GM23248 (cell line): ENCODE data around the gene STARD3. TPM values are rescaled to one million over a fixed set of nuclear protein-coding genes. Genes with fewer than 3 reads are reported as not detected.

ENCODE experiments used
- DNase-seq: peaks from one replicate; pipeline ENCODE4 v3.0.0-alpha.2; 2015
- H2AFZ ChIP-seq: fragments of 200-600 bp; sonication (generic); 2 replicates; pipeline ENCODE4 v1.6.1; 2016; ENCODE audit warnings: antibody characterized with exemption
- H3F3A ChIP-seq: fragments of 200-600 bp; sonication (generic); 2 replicates; pipeline ENCODE4 v1.6.1; 2016; ENCODE audit warnings: mild to moderate bottlenecking, antibody characterized with exemption, mixed run types; ENCODE audit not compliant: insufficient read depth
- H3K27ac ChIP-seq: fragments of 200-600 bp; sonication (generic); 2 replicates; pipeline ENCODE4 v1.5.1; 2016; ENCODE audit warnings: mild to moderate bottlenecking
- H3K27me3 ChIP-seq: fragments of 200-600 bp; sonication (generic); replicated peaks from 2 replicates; pipeline ENCODE4 v1.6.1; 2016; ENCODE audit warnings: mild to moderate bottlenecking; ENCODE audit not compliant: insufficient read depth
- H3K36me3 ChIP-seq: fragments of 200-600 bp; sonication (generic); 2 replicates; pipeline ENCODE4 v1.6.1; 2016; ENCODE audit warnings: low read depth, mild to moderate bottlenecking
- H3K4me1 ChIP-seq: fragments of 200-600 bp; sonication (generic); 2 replicates; pipeline ENCODE4 v1.6.1; 2016; ENCODE audit warnings: mild to moderate bottlenecking; ENCODE audit not compliant: insufficient read depth
- H3K4me2 ChIP-seq: fragments of 200-600 bp; sonication (generic); one replicate; pipeline ENCODE4 v1.6.1; 2016; ENCODE audit warnings: mild to moderate bottlenecking; ENCODE audit not compliant: unreplicated experiment
- H3K4me3 ChIP-seq: fragments of 200-600 bp; sonication (generic); 2 replicates; pipeline ENCODE4 v1.5.1; 2016; ENCODE audit warnings: mild to moderate bottlenecking
- H3K79me2 ChIP-seq: fragments of 200-600 bp; sonication (generic); 2 replicates; pipeline ENCODE4 v1.6.1; 2016; ENCODE audit warnings: mild to moderate bottlenecking; ENCODE audit not compliant: insufficient read depth
- H3K9ac ChIP-seq: fragments of 200-600 bp; sonication (generic); 2 replicates; pipeline ENCODE4 v1.6.1; 2016; ENCODE audit warnings: mild to moderate bottlenecking
- H3K9me2 ChIP-seq: fragments of 200-600 bp; sonication (generic); 2 replicates; pipeline ENCODE4 v1.6.1; 2016; ENCODE audit warnings: mixed run types, mild to moderate bottlenecking, moderate library complexity; ENCODE audit not compliant: insufficient read depth
- H3K9me3 ChIP-seq: fragments of 200-600 bp; sonication (generic); one replicate; pipeline ENCODE4 v1.6.1; 2017; ENCODE audit warnings: low read depth
- H4K20me1 ChIP-seq: fragments of 200-600 bp; sonication (generic); 2 replicates; pipeline ENCODE4 v1.6.0; 2016; ENCODE audit not compliant: insufficient read depth
- EZH2 ChIP-seq: fragments of 200-600 bp; sonication (generic); IDR thresholded peaks from 2 replicates; pipeline ENCODE4 v1.6.1; 2018; ENCODE audit warnings: antibody characterized with exemption, mild to moderate bottlenecking; ENCODE audit not compliant: insufficient read depth, poor library complexity, severe bottlenecking
- EZH2phosphoT487 ChIP-seq: fragments of 200-600 bp; sonication (generic); IDR thresholded peaks from 2 replicates; pipeline ENCODE4 v1.6.1; 2018; ENCODE audit warnings: antibody characterized with exemption, moderate library complexity, mild to moderate bottlenecking, low read depth; ENCODE audit not compliant: insufficient read depth
- WGBS, 2 experiments: methylation state at CpG; one replicate each; pipeline ENCODE4 v1.1.6; 2015 to 2017; ENCODE audit warnings: low lambda C conversion rate in 2 of 2, low coverage in 1 of 2; ENCODE audit errors: missing lambda C conversion rate in 2 of 2; 5-methylcytosine and 5-hydroxymethylcytosine counted together
- in situ Hi-C: fragments of 300-500 bp; cut with MboI; formaldehyde crosslinking; loops from 2 replicates; pipeline ENCODE4 v1.15.0; 2020
- polyA plus RNA-seq: library from polyadenylated mRNA; unstranded; fragments of >200 nt; fragmentation: Nextera tagmentation; extraction: Ambion mirVana; gene quantifications from 2 replicates; pipeline ENCODE4 v1.2.1, GENCODE V29; 2016
- total RNA-seq: library from RNA; depleted of rRNA; stranded (reverse); fragments of >200 nt; shearing (Covaris generic); gene quantifications from 2 replicates; pipeline ENCODE4 v1.2.3, GENCODE V29; 2014

STARD3 gene
- total and polyA plus RNA-seq, 2 experiments from 2014 or later = 32.3 to 41.0 TPM

DNA sequence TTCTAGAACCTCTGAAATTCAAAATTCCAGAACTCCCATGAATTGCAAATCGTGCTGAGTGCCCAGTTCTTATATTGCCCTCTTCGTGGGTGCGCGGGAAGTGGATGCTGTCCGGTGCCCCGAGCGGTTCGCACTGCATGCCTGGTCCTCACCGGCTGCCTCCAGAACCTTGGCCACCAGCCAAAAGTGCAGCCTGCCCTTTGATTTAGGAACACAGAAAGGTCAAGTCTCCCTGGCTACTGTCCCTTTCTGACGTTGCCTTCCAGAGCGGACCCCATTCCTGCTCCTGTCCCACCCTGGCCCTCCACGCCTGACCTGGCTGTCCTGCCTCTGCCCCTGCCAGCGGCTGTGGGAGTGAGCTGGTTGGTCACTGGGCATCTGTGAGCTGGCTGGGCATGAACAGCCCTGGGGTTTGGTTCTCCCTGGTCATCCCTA lies 38.9 kb upstream of the STARD3 start:
- no peaks in the 10 kb centered on the region for H3K79me2 ChIP-seq
- H3K9me2 ChIP-seq = no peaks in the 10 kb centered on the region
- in situ Hi-C loops = no loop called here
- TF ChIP-seq EZH2phosphoT487 (no peak; the same call in 1 of the 2 replicates), EZH2 (no peak)
- no peak for DNase-seq
- no peaks in the 10 kb centered on the region for H3K36me3 ChIP-seq
- H3K4me1 ChIP-seq = no peaks in the 10 kb centered on the region
- H3F3A ChIP-seq = no peaks in the 10 kb centered on the region
- 10 to 12% methylated on average over 13 of the region's 13 CpGs for WGBS, 2 experiments
- peaks cover 83% of the 10 kb centered on the region for H3K27me3 ChIP-seq
- no peaks in the 10 kb centered on the region for H3K9me3 ChIP-seq
- H3K27ac ChIP-seq = no peak overlapping the region
- H2AFZ ChIP-seq = no peak overlapping the region
- H3K4me2 ChIP-seq = no peak overlapping the region
- no peaks in the 10 kb centered on the region for H4K20me1 ChIP-seq
- no peak overlapping the region for H3K4me3 ChIP-seq
- H3K9ac ChIP-seq = no peak overlapping the region

DNA sequence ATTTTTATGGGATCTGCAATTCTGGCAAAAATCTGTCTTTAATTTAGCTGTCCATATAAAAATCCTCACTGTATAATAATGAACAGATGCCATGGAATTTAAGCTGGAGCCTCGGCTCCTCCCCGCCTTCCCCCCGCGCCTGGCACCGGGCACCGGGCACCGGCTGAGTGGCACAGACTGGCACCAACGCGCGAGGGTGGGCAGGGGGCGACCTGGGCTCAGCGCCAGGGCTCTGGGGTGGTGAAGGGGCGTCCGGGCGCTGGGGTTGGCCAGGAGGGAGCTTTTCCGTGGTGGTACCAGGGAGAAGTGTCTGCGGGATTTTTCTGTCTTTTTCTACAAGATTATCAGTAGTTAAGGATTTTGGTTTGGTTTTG lies 38.3 kb upstream of the STARD3 start:
- peaks cover 89% of the 10 kb centered on the region for H3K27me3 ChIP-seq
- no peak overlapping the region for H2AFZ ChIP-seq
- no peaks in the 10 kb centered on the region for H3K4me1 ChIP-seq
- peak; percentile 93 for TF ChIP-seq EZH2
- no peak; the same call in 1 of the 2 replicates for TF ChIP-seq EZH2phosphoT487
- no peaks in the 10 kb centered on the region for H3F3A ChIP-seq
- in situ Hi-C loops = no loop called here
- H3K36me3 ChIP-seq = no peaks in the 10 kb centered on the region
- no peak overlapping the region for H3K4me3 ChIP-seq
- WGBS, 2 experiments = 1 to 2% methylated on average over 17 of the region's 17 CpGs
- no peaks in the 10 kb centered on the region for H3K79me2 ChIP-seq
- no peaks in the 10 kb centered on the region for H4K20me1 ChIP-seq
- H3K9me2 ChIP-seq = no peaks in the 10 kb centered on the region
- no peak for DNase-seq
- H3K9me3 ChIP-seq = no peaks in the 10 kb centered on the region
- no peak overlapping the region for H3K27ac ChIP-seq
- no peak overlapping the region for H3K4me2 ChIP-seq
- no peak overlapping the region for H3K9ac ChIP-seq

DNA sequence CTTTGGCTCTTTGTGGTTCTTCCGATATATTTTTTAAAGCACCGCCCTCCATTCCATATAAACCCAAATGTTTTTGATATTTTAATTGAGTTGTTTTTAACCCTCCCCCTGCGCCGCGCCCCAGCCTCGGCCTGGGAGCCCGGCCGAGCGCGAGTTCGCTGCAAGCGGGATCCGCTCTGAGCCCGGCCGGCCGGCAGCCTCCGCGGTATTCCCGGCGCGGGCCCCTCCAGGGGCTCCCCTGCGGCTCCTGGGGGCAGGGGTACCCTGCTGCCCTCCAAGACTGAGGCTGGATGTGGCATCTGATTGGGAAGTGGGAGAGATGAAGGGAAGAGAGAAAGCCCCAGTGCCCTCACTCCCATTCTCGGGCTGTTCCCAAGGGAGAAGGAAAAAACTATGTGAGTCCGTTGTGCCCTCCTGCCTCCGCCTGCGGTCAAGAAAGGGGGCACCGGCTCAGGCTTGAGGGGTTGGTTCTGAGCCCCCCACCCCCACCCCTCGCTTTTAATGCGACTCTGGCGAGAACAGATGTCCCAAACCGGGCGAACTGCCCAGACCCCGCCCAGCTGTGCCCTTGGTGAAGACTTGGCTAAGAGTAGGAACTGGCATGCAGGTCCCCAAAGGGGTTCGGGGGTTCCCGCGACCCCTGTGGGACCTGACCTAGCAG lies 37.8 kb upstream of the STARD3 start:
- Histone ChIP-seq H4K20me1 (no peaks in the 10 kb centered on the region), H3K9me3 (no peaks in the 10 kb centered on the region), H3K4me1 (no peaks in the 10 kb centered on the region), H3K79me2 (no peaks in the 10 kb centered on the region), H3K36me3 (no peaks in the 10 kb centered on the region), H3F3A (no peaks in the 10 kb centered on the region), H2AFZ (no peak overlapping the region), H3K4me3 (no peak overlapping the region), H3K27ac (no peak overlapping the region), H3K4me2 (no peak overlapping the region), H3K27me3 (peaks cover 93% of the 10 kb centered on the region), H3K9me2 (no peaks in the 10 kb centered on the region), H3K9ac (no peak overlapping the region)
- WGBS, 2 experiments = 10 to 11% methylated on average over 36 of the region's 36 CpGs
- DNase-seq = no peak
- TF ChIP-seq EZH2 (peak; percentile 64), EZH2phosphoT487 (peak; percentile 57; the same call in 1 of the 2 replicates)
- in situ Hi-C loops = no loop called here

DNA sequence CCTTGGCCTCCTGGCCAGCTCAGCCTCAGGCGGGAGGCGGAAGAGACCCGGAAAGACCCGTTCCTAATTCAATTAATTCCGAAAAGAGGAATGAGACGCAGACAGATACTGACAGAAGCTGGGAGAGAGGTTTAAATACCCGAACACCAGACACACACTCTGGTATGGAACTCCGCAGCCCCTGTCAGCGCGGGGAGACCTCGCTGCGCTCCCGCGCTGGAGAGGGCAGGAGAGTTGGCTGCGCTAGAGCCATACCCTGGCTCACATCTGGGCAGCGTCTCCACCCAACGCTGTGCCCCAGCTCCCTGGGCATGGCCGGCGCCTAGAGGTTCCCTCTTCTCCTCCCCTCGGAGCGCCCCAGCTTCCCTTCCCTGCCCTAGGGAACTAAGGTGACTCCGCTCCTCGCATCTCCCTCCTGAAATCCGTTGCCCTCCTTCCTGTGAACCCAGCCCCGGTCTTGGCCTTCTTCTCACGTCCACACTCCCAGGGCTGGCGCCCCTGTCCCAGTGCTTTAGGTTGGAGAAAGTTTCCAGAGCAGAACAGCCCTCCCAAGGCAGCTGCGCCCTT lies 37.2 kb upstream of the STARD3 start:
- WGBS, 2 experiments = 11 to 15% methylated on average over 22 to 28 of the region's 28 CpGs

More for the DNA sequence above, 37.2 kb upstream of the STARD3 start:
- H3K27me3 ChIP-seq = peaks cover 94% of the 10 kb centered on the region
- no peaks in the 10 kb centered on the region for H4K20me1 ChIP-seq
- TF ChIP-seq EZH2 = no peak
- no peak for TF ChIP-seq EZH2phosphoT487
- no peak overlapping the region for H2AFZ ChIP-seq
- no peaks in the 10 kb centered on the region for H3K4me1 ChIP-seq
- no peaks in the 10 kb centered on the region for H3F3A ChIP-seq
- in situ Hi-C loops = no loop called here
- no peak overlapping the region for H3K4me2 ChIP-seq
- H3K4me3 ChIP-seq = no peak overlapping the region
- no peak overlapping the region for H3K27ac ChIP-seq
- no peak overlapping the region for H3K9ac ChIP-seq
- no peaks in the 10 kb centered on the region for H3K9me3 ChIP-seq
- H3K9me2 ChIP-seq = no peaks in the 10 kb centered on the region
- no peak for DNase-seq
- H3K79me2 ChIP-seq = no peaks in the 10 kb centered on the region
- H3K36me3 ChIP-seq = no peaks in the 10 kb centered on the region
